NK-92 treated with Interleukin-12 subunit alpha and Interleukin-12 subunit beta, amount 100 ng/mL, for 24 hours (cell line): Measurements from ENCODE around the gene C12orf43.

ENCODE experiments used
- DNase-seq: peaks from one replicate; lab custom pipeline; 2025; lab: John Stamatoyannopoulos, UW

The C12orf43 gene

GRCh38 chr12:120999191-121000120, 16.8 kb downstream of the C12orf43 start:
- DNase-seq: no peak

GRCh38 chr12:120998435-120998834, 17.9 kb downstream of the C12orf43 start:
- DNase-seq: no peak

- DNase-seq: no peak
These were observed 18.8 kb downstream of the C12orf43 start for GRCh38 chr12:120997448-120997847.

GRCh38 chr12:120996133-120996746, 20.0 kb downstream of the C12orf43 start:
- no peak for DNase-seq

GRCh38 chr12:120994589-120995337, 21.5 kb downstream of the C12orf43 start:
- DNase-seq: no peak

- no peak for DNase-seq
These were observed 22.2 kb downstream of the C12orf43 start for GRCh38 chr12:120994059-120994458.

GRCh38 chr12:120993496-120993895, 22.8 kb downstream of the C12orf43 start:
- DNase-seq: no peak

GRCh38 chr12:120992989-120993388, 23.3 kb downstream of the C12orf43 start:
- DNase-seq: no peak

- no peak for DNase-seq
These were observed 24.3 kb downstream of the C12orf43 start for GRCh38 chr12:120991965-120992364.

- DNase-seq: no peak
These were observed 25.7 kb downstream of the C12orf43 start for GRCh38 chr12:120990487-120991055.

GRCh38 chr12:120989687-120990086, 26.6 kb downstream of the C12orf43 start:
- DNase-seq: no peak

GRCh38 chr12:120988658-120989057, 27.6 kb downstream of the C12orf43 start:
- DNase-seq: no peak

- DNase-seq: no peak
These were observed 28.1 kb downstream of the C12orf43 start for GRCh38 chr12:120988234-120988633.

- no peak for DNase-seq
These were observed 31.9 kb downstream of the C12orf43 start for GRCh38 chr12:120984351-120984898.

GRCh38 chr12:120983759-120984158, 32.5 kb downstream of the C12orf43 start:
- DNase-seq: no peak

- no peak for DNase-seq
These were observed 33.6 kb downstream of the C12orf43 start for GRCh38 chr12:120982659-120983058.

GRCh38 chr12:120981407-120981941, 34.8 kb downstream of the C12orf43 start:
- no peak for DNase-seq

- no peak for DNase-seq
These were observed 35.4 kb downstream of the C12orf43 start for GRCh38 chr12:120980800-120981368.

GRCh38 chr12:120979862-120980696, 36.2 kb downstream of the C12orf43 start:
- no peak for DNase-seq

GRCh38 chr12:120979220-120979861, 36.9 kb downstream of the C12orf43 start:
- no peak for DNase-seq
